ENCODE results near the gene TMEM179. TPM values are rescaled to one million over a fixed set of nuclear protein-coding genes. Genes with fewer than 3 reads are reported as not detected.

TMEM179 gene
- total and polyA plus RNA-seq, 2 of the 8 experiments (the other 6 are each of a cell fraction or from before 2014, with no cell fraction given): 2.9 to 4.0 TPM

DNA sequence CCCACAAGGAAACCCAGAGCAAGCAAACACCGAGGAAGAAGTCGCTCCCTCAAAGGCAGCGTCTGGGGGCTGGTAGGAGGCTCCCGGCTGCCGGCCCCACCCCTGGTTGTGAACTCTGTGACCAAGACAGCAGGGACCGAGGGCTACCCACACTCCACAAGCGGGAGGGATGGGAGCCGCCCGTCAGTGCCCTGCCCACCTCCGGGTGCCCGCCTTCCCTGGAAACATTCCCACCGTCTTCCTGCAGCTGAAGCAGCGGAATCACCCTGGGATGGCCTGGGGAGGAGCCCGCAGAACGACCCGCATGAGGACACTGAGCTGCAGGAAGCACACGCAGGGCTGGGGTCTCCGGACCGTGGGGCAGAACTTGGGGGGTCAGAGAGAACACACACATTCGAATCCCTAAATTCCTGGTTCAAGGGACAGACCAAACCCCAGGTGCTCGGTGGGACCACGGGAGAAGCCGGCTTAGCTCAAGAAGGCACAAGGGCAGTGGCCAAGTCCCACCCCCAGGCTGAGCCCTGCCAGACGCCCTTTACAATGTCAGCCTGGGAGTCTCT, 58.5 kb downstream of the TMEM179 start:
- Histone ChIP-seq H3K4ac (replicated peaks; ENCODE audit: insufficient read length, low read depth, low read length) (no peak overlapping the region), H2BK20ac (ENCODE audit: low read length) (no peak overlapping the region), H3K18ac (ENCODE audit: extremely low read depth, low read length) (no peak overlapping the region), H3K23ac (ENCODE audit: insufficient read length) (no peak overlapping the region), H2BK120ac (replicated peaks; ENCODE audit: low read depth, low read length) (no peak overlapping the region), H3K56ac (replicated peaks; ENCODE audit: insufficient read length, low read depth, low read length) (no peak overlapping the region), H2BK12ac (ENCODE audit: low read depth, low read length) (no peak overlapping the region), H4K91ac (replicated peaks; ENCODE audit: insufficient read length, low read length) (no peak overlapping the region), H2BK5ac (ENCODE audit: low read depth, low read length) (no peak overlapping the region), H3K27ac (ENCODE audit: low read depth, low read length) (no peak overlapping the region), H2AK5ac (ENCODE audit: low read depth, low read length) (no peak overlapping the region), H3K9ac (replicated peaks in 1 of 4; ENCODE audit: extremely low read depth in 1 of 4, low read depth in 3 of 4, low read length in 3 of 4) (no peak overlapping the region), H2AFZ (ENCODE audit: low read length) (no peak overlapping the region), H3K27me3 (replicated peaks in 1 of 4; ENCODE audit: control insufficient read depth in 3 of 4, extremely low read depth in 1 of 4, insufficient read depth in 3 of 4, low read length in 3 of 4) (no peaks in the 10 kb centered on the region; a peak in 1 of 7 replicates), H3K4me3 (ENCODE audit: extremely low read depth in 1 of 4, insufficient read depth in 2 of 4, low read depth in 3 of 4, low read length in 4 of 4) (no peak overlapping the region), H3K9me3 (ENCODE audit: insufficient read depth in 2 of 2, low read depth in 1 of 2, low read length in 1 of 2) (no peaks in the 10 kb centered on the region), H3K23me2 (ENCODE audit: low read depth, low read length) (peaks cover 2% of the 10 kb centered on the region; the same call in 1 of the 2 replicates), H2BK15ac (ENCODE audit: low read length) (no peak overlapping the region), H4K5ac (ENCODE audit: insufficient read length, low read depth, low read length) (no peak overlapping the region), H3K79me1 (ENCODE audit: low read depth, low read length) (no peaks in the 10 kb centered on the region), H3K4me2 (ENCODE audit: insufficient read depth in 1 of 2, low read depth in 2 of 2, low read length in 2 of 2) (no peak overlapping the region), H3K36me3 (ENCODE audit: control insufficient read depth in 2 of 4, insufficient read depth in 4 of 4, low read length in 3 of 4) (no peaks in the 10 kb centered on the region), H3K14ac (ENCODE audit: insufficient read length) (no peak overlapping the region), H3K79me2 (ENCODE audit: control insufficient read depth in 1 of 2, insufficient read depth in 2 of 2, low read length in 2 of 2) (no peaks in the 10 kb centered on the region), H4K20me1 (replicated peaks in 1 of 2; ENCODE audit: control insufficient read depth in 1 of 2, insufficient read depth in 2 of 2, low read length in 2 of 2) (peaks cover 0 to 3% of the 10 kb centered on the region in 2 experiments), H4K8ac (ENCODE audit: extremely low read depth, insufficient read depth, low read length) (no peak overlapping the region), H3K4me1 (replicated peaks in 1 of 4; ENCODE audit: control insufficient read depth in 3 of 4, insufficient read depth in 4 of 4, low read length in 3 of 4) (peaks cover 0 to 3% (median 1%) of the 10 kb centered on the region in 4 experiments; a peak in 3 of 7 replicates)
- FAIRE-seq: no peak
- 92% methylated on average over 17 of the region's 24 CpGs; no CpG with 5 or more reads in 1 of the 2 experiments for WGBS, 2 experiments (ENCODE audit: extremely low coverage in 1 of 2, insufficient coverage in 1 of 2, insufficient read length in 1 of 2, insufficient replicate concordance in 2 of 2, low coverage in 1 of 2, low lambda C conversion rate in 2 of 2, missing lambda C conversion rate in 1 of 2)
- POLR2A ChIA-PET (ENCODE audit: partially characterized antibody): no interaction called here
- peak in 1 of 2 experiments; percentile 43 for DNase-seq (ENCODE audit: low read depth in 1 of 2, low spot score in 2 of 2)
- CTCF ChIA-PET (ENCODE audit: partially characterized antibody): interaction anchor here (0.8 to 1.3 kb wide), 4 partner anchors 9 to 468 kb away, joined by 3 to 4 read pairs (median 4); no protein-coding TSS in a partner anchor
- TF ChIP-seq NRF1 (IDR thresholded peaks at IDR 0.05; ENCODE audit: low read depth, low read length) (no peak), TAF7 (optimal IDR thresholded peaks at IDR 0.05; ENCODE audit: borderline replicate concordance, low read depth, low read length) (no peak), SIRT6 (IDR thresholded peaks at IDR 0.05; ENCODE audit: low read length) (no peak), EP300 (IDR thresholded peaks at IDR 0.05; ENCODE audit: borderline replicate concordance in 1 of 2, low read depth in 2 of 2, low read length in 2 of 2) (no peak), CBX8 (IDR thresholded peaks at IDR 0.05; ENCODE audit: borderline replicate concordance, low read depth, low read length) (no peak), KDM5A (IDR thresholded peaks at IDR 0.05; ENCODE audit: low read length) (no peak), CBX5 (IDR thresholded peaks at IDR 0.05; ENCODE audit: low read depth, low read length) (no peak), PHF8 (conservative IDR thresholded peaks at IDR 0.05; ENCODE audit: low read depth, low read length) (no peak), SIX5 (IDR thresholded peaks at IDR 0.05; ENCODE audit: low read depth, low read length) (no peak), KDM1A (IDR thresholded peaks at IDR 0.05; ENCODE audit: borderline replicate concordance, low read length) (no peak), EGR1 (IDR thresholded peaks at IDR 0.05; ENCODE audit: borderline replicate concordance, low read depth, low read length) (no peak)
- TF ChIP-seq, protein P1, sequence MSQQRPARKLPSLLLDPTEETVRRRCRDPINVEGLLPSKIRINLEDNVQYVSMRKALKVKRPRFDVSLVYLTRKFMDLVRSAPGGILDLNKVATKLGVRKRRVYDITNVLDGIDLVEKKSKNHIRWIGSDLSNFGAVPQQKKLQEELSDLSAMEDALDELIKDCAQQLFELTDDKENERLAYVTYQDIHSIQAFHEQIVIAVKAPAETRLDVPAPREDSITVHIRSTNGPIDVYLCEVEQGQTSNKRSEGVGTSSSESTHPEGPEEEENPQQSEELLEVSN (IDR thresholded peaks at IDR 0.05): no peak

Measured in H1 (cell line).